Small intestine (tissue), 7 donors: ENCODE measurements around the gene RNF11. TPM values are rescaled to one million over a fixed set of nuclear protein-coding genes. Genes with fewer than 3 reads are reported as not detected.

Source experiments
- DNase-seq, 2 donors: peaks; one replicate each; pipeline versions ENCODE4 v3.0.0 to v3.0.0-alpha.2; 2013
- FAIRE-seq: peaks from 2 replicates; lab custom pipeline; 2012; peaks lifted over from hg19 to GRCh38; lab: Jason Lieb, UNC
- H3K27ac ChIP-seq, 3 donors: one replicate each; pipeline ENCODE4 v1.5.1; 2013; ENCODE audit warnings: low read length in 2 of 3, mild to moderate bottlenecking in 2 of 3, control low read depth in 1 of 3, inconsistent platforms in 1 of 3, low read depth in 1 of 3, moderate library complexity in 1 of 3
- H3K27me3 ChIP-seq, 3 donors: one replicate each; pipeline ENCODE4 v1.6.1; 2013; ENCODE audit warnings: low read length in 3 of 3, inconsistent platforms in 1 of 3; ENCODE audit not compliant: control insufficient read depth in 3 of 3, insufficient read depth in 3 of 3
- H3K36me3 ChIP-seq, 3 donors: one replicate each; pipeline ENCODE4 v1.6.1; 2013; ENCODE audit warnings: low read length in 3 of 3, inconsistent platforms in 1 of 3, low read depth in 1 of 3, mild to moderate bottlenecking in 1 of 3, moderate library complexity in 1 of 3; ENCODE audit not compliant: control insufficient read depth in 3 of 3, insufficient read depth in 2 of 3
- H3K4me1 ChIP-seq, 3 donors: one replicate each; pipeline ENCODE4 v1.6.1; 2013; ENCODE audit warnings: low read length in 2 of 3, inconsistent platforms in 1 of 3, low read depth in 1 of 3, mild to moderate bottlenecking in 1 of 3, moderate library complexity in 1 of 3; ENCODE audit not compliant: control insufficient read depth in 3 of 3, insufficient read depth in 2 of 3
- H3K4me3 ChIP-seq, 3 donors: one replicate each; pipeline ENCODE4 v1.5.1; 2013; ENCODE audit warnings: low read length in 3 of 3, control low read depth in 1 of 3, inconsistent platforms in 1 of 3, low read depth in 1 of 3, mild to moderate bottlenecking in 1 of 3, moderate library complexity in 1 of 3
- H3K9me3 ChIP-seq, 2 donors: one replicate each; pipeline ENCODE4 v1.6.1; 2013; ENCODE audit warnings: low read depth in 1 of 2, low read length in 1 of 2; ENCODE audit not compliant: control insufficient read depth in 2 of 2, insufficient read depth in 1 of 2
- WGBS, 3 donors: extraction: QIAGEN DNeasy Blood & Tissue Kit; methylation state at CpG; one replicate each; pipeline ENCODE4 v1.1.7; 2013; 5-methylcytosine and 5-hydroxymethylcytosine counted together
- polyA plus RNA-seq, 4 donors: library from polyadenylated mRNA; stranded (reverse) in 3 of 4; unstranded in 1 of 4; fragments of 200-250 nt in 3 of 4; fragments of 120-200 nt in 1 of 4; gene quantifications; one replicate each; pipeline versions ENCODE4 v1.2.1 to v1.2.3, GENCODE V29; 2013
- donor health status: healthy with polysubstance abuse.
- donor health status: control.
- donor health status: control.
- donor health status: Bipolar disorder and iron deficiency.
- donor health status: healthy.

Gene RNF11
- polyA plus RNA-seq, 4 donors = 41.9 to 88.6 (median 76.7) TPM

GRCh38 chr1:51302746-51303145 is 66.7 kb downstream of the RNF11 start:
- Histone ChIP-seq H3K4me3 (no peak overlapping the region), H3K4me1 (peaks cover 2 to 16% (median 6%) of the 10 kb centered on the region in 3 donors), H3K36me3 (peaks cover 0 to 26% (median 0%) of the 10 kb centered on the region in 3 donors), H3K27ac (no peak overlapping the region), H3K9me3 (peaks cover 0 to 10% of the 10 kb centered on the region in 2 donors), H3K27me3 (no peaks in the 10 kb centered on the region)
- FAIRE-seq = no peak
- 76 to 84% (median 81%) methylated on average over 7 of the region's 7 CpGs for WGBS, 3 donors
- no peak for DNase-seq

DNA sequence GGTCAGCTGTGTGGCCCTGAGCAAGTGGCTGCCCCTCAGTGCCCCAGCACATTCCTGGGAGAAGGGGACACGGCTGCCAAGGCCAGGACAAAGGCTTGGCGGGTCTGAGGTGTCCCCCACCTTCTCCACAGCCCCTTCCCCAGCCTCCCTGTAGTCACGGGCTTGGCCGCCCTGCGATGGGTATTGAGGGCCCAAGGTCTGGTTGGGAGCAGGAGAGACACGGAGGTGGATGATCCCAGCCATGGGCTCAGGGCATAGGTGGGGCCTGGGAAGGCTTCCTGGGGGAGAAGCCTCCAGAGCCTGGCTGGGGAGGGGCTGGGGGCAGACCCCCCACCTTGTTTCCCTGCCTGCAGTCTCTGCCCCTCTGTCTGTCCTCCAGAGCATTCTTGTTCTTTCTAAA is 67.2 kb downstream of the RNF11 start:
- Histone ChIP-seq H3K27me3 (no peaks in the 10 kb centered on the region), H3K36me3 (peaks cover 0 to 26% (median 0%) of the 10 kb centered on the region in 3 donors), H3K4me3 (no peak overlapping the region), H3K4me1 (peaks cover 2 to 16% (median 6%) of the 10 kb centered on the region in 3 donors), H3K27ac (no peak overlapping the region), H3K9me3 (peaks cover 0 to 10% of the 10 kb centered on the region in 2 donors)
- FAIRE-seq (no peak), DNase-seq (no peak)
- 82 to 93% (median 86%) methylated on average over 5 to 6 of the region's 6 CpGs for WGBS, 3 donors

DNA sequence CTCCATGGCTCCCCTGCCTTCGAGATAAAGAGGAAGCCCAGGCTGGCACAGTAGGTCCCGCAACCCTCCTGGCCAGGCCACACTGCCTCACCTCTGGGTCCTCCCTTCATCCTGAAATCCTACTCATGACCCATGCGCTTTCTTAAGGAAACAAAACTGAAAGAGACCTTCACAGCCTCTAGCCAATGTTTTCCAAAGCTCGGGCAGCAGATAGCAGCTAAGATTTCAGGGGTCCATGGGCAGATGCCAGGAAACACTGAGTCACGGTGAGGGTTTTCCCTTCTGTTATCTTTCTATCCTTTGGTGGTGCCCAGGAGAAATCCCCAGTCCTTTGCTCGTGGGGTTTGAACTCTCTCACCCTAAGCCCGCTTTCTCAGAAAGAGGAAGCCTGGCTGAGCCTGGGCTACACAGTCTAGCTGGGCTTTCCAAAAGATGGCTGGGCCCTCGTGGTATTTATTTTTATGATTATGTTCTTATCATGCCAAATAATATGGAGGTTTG is 67.7 kb downstream of the RNF11 start:
- Histone ChIP-seq H3K9me3 (peaks cover 0 to 8% of the 10 kb centered on the region in 2 donors), H3K27me3 (no peaks in the 10 kb centered on the region), H3K4me3 (no peak overlapping the region), H3K27ac (peak overlapping the region in 1 of 3 donors; percentile 48), H3K36me3 (peaks cover 0 to 29% (median 0%) of the 10 kb centered on the region in 3 donors), H3K4me1 (peaks cover 2 to 16% (median 6%) of the 10 kb centered on the region in 3 donors)
- DNase-seq = peak in 1 of 2 donors; percentile 15
- FAIRE-seq = no peak
- 37 to 45% (median 42%) methylated on average over 8 of the region's 8 CpGs for WGBS, 3 donors

DNA sequence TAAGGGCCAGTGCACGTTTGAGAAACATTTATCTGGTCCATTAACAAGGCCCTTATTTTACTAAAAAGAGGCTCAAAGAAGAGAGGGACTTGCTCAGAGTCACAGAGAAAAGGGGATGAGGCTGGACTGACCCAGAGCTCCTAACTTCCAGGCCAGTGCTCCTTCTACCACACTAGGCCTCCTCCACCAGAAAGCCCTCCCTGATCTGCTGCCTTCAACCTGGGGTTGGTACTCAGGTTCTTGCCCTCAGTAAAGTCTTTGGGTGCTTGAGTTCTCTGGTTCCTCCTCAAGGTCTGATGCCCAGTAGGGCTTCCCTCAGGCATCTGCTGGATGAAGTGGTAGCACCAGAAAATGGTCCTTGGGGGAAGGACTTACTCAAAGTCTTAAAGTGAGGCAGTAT is 68.3 kb downstream of the RNF11 start:
- peaks cover 0 to 2% of the 10 kb centered on the region in 2 donors for H3K9me3 ChIP-seq
- 13 to 50% (median 17%) methylated on average over 1 of the region's 1 CpG for WGBS, 3 donors
- DNase-seq (no peak), FAIRE-seq (no peak)
- peaks cover 0 to 33% (median 0%) of the 10 kb centered on the region in 3 donors for H3K36me3 ChIP-seq
- H3K27ac ChIP-seq = no peak overlapping the region
- no peaks in the 10 kb centered on the region for H3K27me3 ChIP-seq
- no peak overlapping the region for H3K4me3 ChIP-seq
- peaks cover 2 to 16% (median 6%) of the 10 kb centered on the region in 3 donors for H3K4me1 ChIP-seq

- no peaks in the 10 kb centered on the region for H3K9me3 ChIP-seq
- no peak overlapping the region for H3K4me3 ChIP-seq
- no peaks in the 10 kb centered on the region for H3K27me3 ChIP-seq
- DNase-seq (peak; percentile 85 to 87), FAIRE-seq (no peak)
- H3K4me1 ChIP-seq = peaks cover 2 to 16% (median 6%) of the 10 kb centered on the region in 3 donors
- peaks cover 0 to 26% (median 0%) of the 10 kb centered on the region in 3 donors for H3K36me3 ChIP-seq
- 8 to 54% (median 26%) methylated on average over 4 of the region's 4 CpGs for WGBS, 3 donors
- H3K27ac ChIP-seq = peak overlapping the region in 1 of 3 donors; percentile 52
These were observed 69.3 kb downstream of the RNF11 start for GRCh38 chr1:51305371-51305823.

DNA sequence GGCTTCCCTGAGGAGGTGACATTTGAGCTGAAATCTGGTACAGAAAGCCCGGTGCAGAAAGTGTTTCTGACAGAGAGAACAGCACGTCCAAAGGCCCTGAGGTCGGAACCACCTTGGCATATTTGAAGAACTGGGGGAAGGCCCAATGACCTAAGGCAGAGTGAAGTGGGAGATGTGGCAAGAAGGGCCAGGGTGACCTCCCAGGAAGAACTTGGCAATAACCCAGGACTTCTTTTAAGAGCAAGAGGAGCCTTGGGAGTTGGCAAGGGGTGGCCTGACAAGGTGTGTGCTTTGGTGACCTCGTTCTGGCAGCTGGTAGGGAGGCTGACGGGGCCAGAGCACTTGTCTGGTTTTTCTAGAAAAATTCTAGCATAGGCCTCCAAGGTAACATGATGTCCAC is 70.9 kb downstream of the RNF11 start:
- no peak overlapping the region for H3K4me3 ChIP-seq
- no peak for FAIRE-seq
- no peaks in the 10 kb centered on the region for H3K27me3 ChIP-seq
- H3K27ac ChIP-seq = no peak overlapping the region
- peaks cover 0 to 32% (median 0%) of the 10 kb centered on the region in 3 donors for H3K36me3 ChIP-seq
- DNase-seq = no peak
- 69 to 87% (median 78%) methylated on average over 5 of the region's 5 CpGs for WGBS, 3 donors
- peaks cover 2 to 16% (median 6%) of the 10 kb centered on the region in 3 donors for H3K4me1 ChIP-seq
- H3K9me3 ChIP-seq = no peaks in the 10 kb centered on the region

DNA sequence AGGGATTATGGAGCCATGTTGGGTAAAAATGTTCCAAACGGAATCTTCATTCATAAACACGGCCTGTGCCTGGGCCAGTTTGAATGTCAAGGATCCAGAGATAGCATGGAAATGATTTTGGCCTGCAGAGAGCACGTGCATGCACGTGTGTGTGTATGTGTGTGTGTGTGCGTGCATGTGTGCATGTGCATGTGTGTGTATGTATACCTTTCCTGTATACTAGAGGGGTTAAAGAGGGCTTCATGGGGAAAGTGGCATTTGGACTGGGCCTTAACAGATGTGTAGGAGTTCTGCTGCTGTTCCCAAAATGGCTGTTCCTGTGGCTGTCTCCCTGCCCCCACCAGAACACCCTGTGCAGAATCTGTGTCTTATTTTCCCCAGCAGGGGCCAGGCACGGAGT is 72.6 kb downstream of the RNF11 start:
- no peaks in the 10 kb centered on the region for H3K9me3 ChIP-seq
- no peak overlapping the region for H3K4me3 ChIP-seq
- peaks cover 2 to 25% (median 6%) of the 10 kb centered on the region in 3 donors for H3K4me1 ChIP-seq
- FAIRE-seq (no peak), DNase-seq (no peak)
- WGBS, 3 donors = 92 to 96% (median 92%) methylated on average over 6 of the region's 6 CpGs
- peaks cover 0 to 32% (median 0%) of the 10 kb centered on the region in 3 donors for H3K36me3 ChIP-seq
- H3K27ac ChIP-seq = no peak overlapping the region
- H3K27me3 ChIP-seq = no peaks in the 10 kb centered on the region

GRCh38 chr1:51309291-51309690 is 73.2 kb downstream of the RNF11 start:
- 73 to 86% (median 78%) methylated on average over 8 of the region's 8 CpGs for WGBS, 3 donors
- Histone ChIP-seq H3K27ac (no peak overlapping the region), H3K36me3 (peaks cover 0 to 32% (median 0%) of the 10 kb centered on the region in 3 donors), H3K9me3 (no peaks in the 10 kb centered on the region), H3K4me3 (no peak overlapping the region), H3K4me1 (peaks cover 2 to 32% (median 6%) of the 10 kb centered on the region in 3 donors), H3K27me3 (no peaks in the 10 kb centered on the region)
- DNase-seq = no peak
- no peak for FAIRE-seq
